HepG2 (cell line): ENCODE measurements around the gene HACE1. TPM values are rescaled to one million over a fixed set of nuclear protein-coding genes. Genes with fewer than 3 reads are reported as not detected.
A peak's percentile ranks its signal among the peaks of the same experiment; 100 is the strongest.

Experiments
- ATAC-seq: fragments of 200-7000 bp; cut with Tn5 transposase; 3 replicates; pipeline ENCODE4 v1.9.1; 2020; ENCODE audit warnings: mild to moderate bottlenecking, moderate library complexity
- BruUV-seq: library from RNA; stranded (reverse); fragments of 400-500 nt; replicated peaks from 2 replicates; lab custom pipeline; 2021; lab: Mats Ljungman, UMichigan
- CTCF ChIA-PET: fragments of 300-600 bp; formaldehyde crosslinking; extraction: SDS; loops from one replicate; lab custom pipeline; 2021; ENCODE audit warnings: low total read pairs, inconsistent platforms, low intra/inter-chr PET ratio; lab: Yijun Ruan, JAX
- POLR2A ChIA-PET: fragments of 350-600 bp; sonication (Branson Sonifier 250); formaldehyde crosslinking; loops from one replicate; lab custom pipeline; 2020; ENCODE audit warnings: antibody characterized with exemption, inconsistent platforms; lab: Yijun Ruan, JAX
- DNase-seq: peaks from one replicate; pipeline ENCODE4 v3.0.0-alpha.2; 2015; ENCODE audit warnings: low spot score
- FAIRE-seq: peaks from 3 replicates; lab custom pipeline; 2011; peaks lifted over from hg19 to GRCh38; lab: Jason Lieb, UNC
- H2AFZ ChIP-seq: one replicate; pipeline ENCODE4 v1.6.1; 2011; ENCODE audit warnings: low read length, inconsistent platforms
- H3K27ac ChIP-seq: fragments of 300-600 bp; 3 replicates; pipeline ENCODE4 v1.8.0; 2011; ENCODE audit warnings: mixed run types, mild to moderate bottlenecking, mixed read lengths, low read length, inconsistent platforms; ENCODE audit not compliant: insufficient read depth; ENCODE audit errors: extremely low read length
- H3K27me3 ChIP-seq, 2 experiments: fragments of 200-600 bp in 1 of 2; 2 replicates in 1 of 2; 3 replicates in 1 of 2; pipeline versions ENCODE4 v1.6.0 to v1.8.0; 2011; ENCODE audit warnings: low read length in 2 of 2, mild to moderate bottlenecking in 2 of 2, moderate library complexity in 2 of 2, inconsistent platforms in 1 of 2; ENCODE audit not compliant: insufficient read depth in 2 of 2, control insufficient read depth in 1 of 2
- H3K36me3 ChIP-seq, 2 experiments: fragments of 200-600 bp in 1 of 2; replicated peaks in 1 of 2; 2 replicates in 1 of 2; 3 replicates in 1 of 2; pipeline versions ENCODE4 v1.5.1 to v1.8.0; 2011; ENCODE audit warnings: low read length in 2 of 2, inconsistent platforms in 1 of 2; ENCODE audit not compliant: insufficient read depth in 2 of 2, control insufficient read depth in 1 of 2
- H3K4me1 ChIP-seq: 2 replicates; pipeline ENCODE4 v1.5.1; 2012; ENCODE audit warnings: low read length, inconsistent platforms; ENCODE audit not compliant: insufficient read depth
- H3K4me2 ChIP-seq: 2 replicates; pipeline ENCODE4 v1.6.0; 2011; ENCODE audit warnings: low read depth, low read length, inconsistent platforms
- H3K4me3 ChIP-seq, 3 experiments: fragments of 200-600 bp in 1 of 3; sonication (generic), shearing (Covaris generic) in 1 of 3; replicated peaks in 1 of 3; 2 replicates each; pipeline ENCODE4 v1.5.1; 2011 to 2016; ENCODE audit warnings: low read length in 3 of 3, inconsistent platforms in 2 of 3, low read depth in 2 of 3, mild to moderate bottlenecking in 2 of 3, control low read depth in 1 of 3, mixed read lengths in 1 of 3; ENCODE audit not compliant: insufficient read depth in 1 of 3
- H3K79me2 ChIP-seq: one replicate; pipeline ENCODE4 v1.6.1; 2011; ENCODE audit warnings: low read length, inconsistent platforms; ENCODE audit not compliant: insufficient read depth
- H3K9ac ChIP-seq: 2 replicates; pipeline ENCODE4 v1.6.0; 2011; ENCODE audit warnings: mild to moderate bottlenecking, low read depth, low read length, inconsistent platforms; ENCODE audit not compliant: insufficient read depth
- H3K9me3 ChIP-seq: 2 replicates; pipeline ENCODE4 v1.5.1; 2012; ENCODE audit warnings: mild to moderate bottlenecking, low read length
- H4K20me1 ChIP-seq: 2 replicates; pipeline ENCODE4 v1.6.0; 2011; ENCODE audit warnings: inconsistent platforms, mild to moderate bottlenecking, low read length, moderate library complexity; ENCODE audit not compliant: insufficient read depth
- AGO1 ChIP-seq: fragments of 200-400 bp; formaldehyde crosslinking; IDR thresholded peaks from 2 replicates; pipeline ENCODE4 v1.6.1; 2017; ENCODE audit warnings: mild to moderate bottlenecking, low read depth, low read length, moderate library complexity; ENCODE audit not compliant: poor library complexity, severe bottlenecking
- BCL6 ChIP-seq: IDR thresholded peaks from 2 replicates; pipeline ENCODE4 v1.6.1; 2016; ENCODE audit warnings: missing genetic modification reagents, missing compliant biosample characterization
- ISL2 ChIP-seq: sonication (generic); formaldehyde crosslinking; IDR thresholded peaks from 2 replicates; pipeline ENCODE4 v1.5.0; 2020; ENCODE audit warnings: missing genetic modification reagents
- MED13 ChIP-seq: sonication (generic); formaldehyde crosslinking; IDR thresholded peaks from 2 replicates; pipeline ENCODE4 v1.5.0; 2020; ENCODE audit warnings: missing genetic modification reagents
- MEF2D ChIP-seq: sonication (generic); formaldehyde crosslinking; IDR thresholded peaks from 2 replicates; pipeline ENCODE4 v1.5.1; 2020; ENCODE audit warnings: mild to moderate bottlenecking, missing genetic modification reagents
- NFE2 ChIP-seq: sonication (generic); formaldehyde crosslinking; IDR thresholded peaks from 2 replicates; pipeline ENCODE4 v1.4.0; 2020; ENCODE audit warnings: missing genetic modification reagents
- TBP ChIP-seq: sonication (generic); formaldehyde crosslinking; IDR thresholded peaks from 2 replicates; pipeline ENCODE4 v1.5.0; 2020; ENCODE audit warnings: missing genetic modification reagents
- WIZ ChIP-seq: sonication (generic); formaldehyde crosslinking; IDR thresholded peaks from 2 replicates; pipeline ENCODE4 v1.5.1; 2020; ENCODE audit warnings: mild to moderate bottlenecking, missing genetic modification reagents
- ZNF33B ChIP-seq: sonication (generic); formaldehyde crosslinking; IDR thresholded peaks from 2 replicates; pipeline ENCODE4 v1.5.1; 2020; ENCODE audit warnings: mild to moderate bottlenecking, missing genetic modification reagents
- ZNF367 ChIP-seq: sonication (generic); formaldehyde crosslinking; IDR thresholded peaks from 2 replicates; pipeline ENCODE4 v1.4.0; 2020; ENCODE audit warnings: missing genetic modification reagents, borderline replicate concordance
- ZNF652 ChIP-seq: IDR thresholded peaks from 2 replicates; pipeline ENCODE4 v1.6.1; 2016; ENCODE audit warnings: low read depth, borderline replicate concordance
- ZNF720 ChIP-seq: sonication (generic); formaldehyde crosslinking; IDR thresholded peaks from 2 replicates; pipeline ENCODE4 v1.4.0; 2020; ENCODE audit warnings: missing genetic modification reagents
- WGBS: methylation state at CpG from one replicate; pipeline ENCODE4 v1.1.6; 2017; ENCODE audit warnings: low lambda C conversion rate; 5-methylcytosine and 5-hydroxymethylcytosine counted together
- in situ Hi-C: cut with HindIII; loops from 2 replicates; pipeline ENCODE4 v1.10.0; 2017; ENCODE audit warnings: low pct_unique_long_range_greater_than_20kb; ENCODE audit not compliant: extremely low pct_ligation_motif_present
- intact Hi-C: fragments of 100-400 bp; cut with micrococcal nuclease; formaldehyde crosslinking; loops from one replicate; pipeline ENCODE4 v1.10.0; 2022; ENCODE audit not compliant: unreplicated experiment
- polyA plus RNA-seq, 8 experiments: library from polyadenylated mRNA; depleted of rRNA in 3 of 8; stranded (reverse) in 7 of 8; unstranded in 1 of 8; fragments of >200 nt; fragmentation: Illumina TruSeq in 4 of 8; extraction: Trizol in 4 of 8; gene quantifications; 2 replicates each; pipeline versions ENCODE4 v1.2.1 to v1.2.3, GENCODE V29; 2011 to 2016; ENCODE audit warnings: low read depth in 4 of 8, missing spikeins in 1 of 8, mixed read lengths in 1 of 8; ENCODE audit not compliant: insufficient read depth in 1 of 8
- total RNA-seq, 5 experiments: library from RNA; depleted of rRNA; stranded (reverse); fragments of >200 nt; fragmentation: Illumina TruSeq; extraction: Trizol; gene quantifications; 2 replicates each; pipeline ENCODE4 v1.2.3, GENCODE V29; 2016; ENCODE audit warnings: low read depth in 1 of 5
- TF ChIP-seq, protein P1 (sequence below): sonication (generic); formaldehyde crosslinking; IDR thresholded peaks from 2 replicates; pipeline ENCODE4 v1.5.0; 2020; ENCODE audit warnings: mild to moderate bottlenecking, missing genetic modification reagents
- TF ChIP-seq, protein P2 (sequence below): IDR thresholded peaks from 2 replicates; pipeline ENCODE4 v1.6.1; 2016; ENCODE audit warnings: low read depth
- TF ChIP-seq, protein P3 (sequence below): sonication (generic); formaldehyde crosslinking; IDR thresholded peaks from 2 replicates; pipeline ENCODE4 v1.9.0; 2021; ENCODE audit warnings: missing genetic modification reagents, borderline replicate concordance

HACE1 gene
- total and polyA plus RNA-seq, 2 of the 13 experiments (the other 11 are each of a cell fraction or from before 2014, with no cell fraction given) = 8.9 to 11.4 TPM

DNA sequence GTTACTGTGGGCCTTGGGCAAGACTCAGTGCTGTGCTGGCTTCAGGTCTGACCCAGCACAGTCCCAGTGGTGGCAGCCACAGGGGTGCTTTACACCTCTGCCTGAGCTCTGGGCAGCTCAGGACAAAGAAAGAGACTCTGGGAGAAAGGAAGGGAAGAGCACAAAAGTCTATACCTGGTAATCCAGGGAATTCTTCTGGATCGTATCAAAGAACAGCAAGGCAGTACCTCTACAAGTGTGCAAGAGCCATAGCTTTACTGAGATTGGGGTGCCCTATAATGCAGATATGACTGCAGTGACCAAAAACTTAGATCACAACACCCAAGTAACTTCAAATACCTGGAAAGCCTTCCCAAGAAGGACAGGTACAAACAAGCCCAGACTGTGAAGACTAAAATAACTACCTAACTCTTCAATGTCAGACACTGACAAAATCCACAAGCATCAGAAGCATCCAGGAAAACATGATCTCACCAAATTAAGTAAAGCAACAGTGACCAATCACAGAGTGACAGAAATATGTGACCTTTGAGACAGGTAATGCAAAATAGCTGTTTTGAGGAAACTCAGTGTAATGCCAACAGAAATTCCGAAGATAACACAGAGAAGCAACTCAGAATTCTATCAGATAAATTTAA lies 49.3 kb upstream of the HACE1 start:
- POLR2A ChIA-PET = no interaction called here
- Histone ChIP-seq H3K27ac (no peak overlapping the region), H4K20me1 (no peaks in the 10 kb centered on the region), H3K27me3 (no peaks in the 10 kb centered on the region; a peak in 1 of 5 replicates), H3K9ac (no peak overlapping the region), H2AFZ (no peak overlapping the region), H3K36me3 (no peaks in the 10 kb centered on the region), H3K4me3 (no peak overlapping the region), H3K9me3 (peaks cover 5% of the 10 kb centered on the region; the same call in 1 of the 2 replicates), H3K79me2 (no peaks in the 10 kb centered on the region), H3K4me1 (peaks cover 17% of the 10 kb centered on the region), H3K4me2 (peak overlapping the region; percentile 27; the same call in 1 of the 2 replicates)
- DNase-seq = no peak
- ATAC-seq = peak; percentile 68
- TF ChIP-seq TBP (CRISPR knock-in tag) (no peak), ISL2 (no peak), ZNF720 (CRISPR knock-in tag) (no peak), BCL6 (CRISPR knock-in tag) (no peak), ZNF652 (CRISPR knock-in tag) (no peak), MED13 (CRISPR knock-in tag) (no peak), AGO1 (no peak), NFE2 (CRISPR knock-in tag) (no peak), MEF2D (CRISPR knock-in tag) (no peak), ZNF367 (CRISPR knock-in tag) (no peak), ZNF33B (no peak), WIZ (CRISPR knock-in tag) (no peak)
- TF ChIP-seq, protein P1, sequence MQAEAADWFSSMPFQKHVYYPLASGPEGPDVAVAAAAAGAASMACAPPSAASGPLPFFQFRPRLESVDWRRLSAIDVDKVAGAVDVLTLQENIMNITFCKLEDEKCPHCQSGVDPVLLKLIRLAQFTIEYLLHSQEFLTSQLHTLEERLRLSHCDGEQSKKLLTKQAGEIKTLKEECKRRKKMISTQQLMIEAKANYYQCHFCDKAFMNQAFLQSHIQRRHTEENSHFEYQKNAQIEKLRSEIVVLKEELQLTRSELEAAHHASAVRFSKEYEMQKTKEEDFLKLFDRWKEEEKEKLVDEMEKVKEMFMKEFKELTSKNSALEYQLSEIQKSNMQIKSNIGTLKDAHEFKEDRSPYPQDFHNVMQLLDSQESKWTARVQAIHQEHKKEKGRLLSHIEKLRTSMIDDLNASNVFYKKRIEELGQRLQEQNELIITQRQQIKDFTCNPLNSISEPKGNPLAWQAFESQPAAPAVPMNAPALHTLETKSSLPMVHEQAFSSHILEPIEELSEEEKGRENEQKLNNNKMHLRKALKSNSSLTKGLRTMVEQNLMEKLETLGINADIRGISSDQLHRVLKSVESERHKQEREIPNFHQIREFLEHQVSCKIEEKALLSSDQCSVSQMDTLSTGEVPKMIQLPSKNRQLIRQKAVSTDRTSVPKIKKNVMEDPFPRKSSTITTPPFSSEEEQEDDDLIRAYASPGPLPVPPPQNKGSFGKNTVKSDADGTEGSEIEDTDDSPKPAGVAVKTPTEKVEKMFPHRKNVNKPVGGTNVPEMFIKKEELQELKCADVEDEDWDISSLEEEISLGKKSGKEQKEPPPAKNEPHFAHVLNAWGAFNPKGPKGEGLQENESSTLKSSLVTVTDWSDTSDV (CRISPR knock-in tag) = no peak
- TF ChIP-seq, protein P2, sequence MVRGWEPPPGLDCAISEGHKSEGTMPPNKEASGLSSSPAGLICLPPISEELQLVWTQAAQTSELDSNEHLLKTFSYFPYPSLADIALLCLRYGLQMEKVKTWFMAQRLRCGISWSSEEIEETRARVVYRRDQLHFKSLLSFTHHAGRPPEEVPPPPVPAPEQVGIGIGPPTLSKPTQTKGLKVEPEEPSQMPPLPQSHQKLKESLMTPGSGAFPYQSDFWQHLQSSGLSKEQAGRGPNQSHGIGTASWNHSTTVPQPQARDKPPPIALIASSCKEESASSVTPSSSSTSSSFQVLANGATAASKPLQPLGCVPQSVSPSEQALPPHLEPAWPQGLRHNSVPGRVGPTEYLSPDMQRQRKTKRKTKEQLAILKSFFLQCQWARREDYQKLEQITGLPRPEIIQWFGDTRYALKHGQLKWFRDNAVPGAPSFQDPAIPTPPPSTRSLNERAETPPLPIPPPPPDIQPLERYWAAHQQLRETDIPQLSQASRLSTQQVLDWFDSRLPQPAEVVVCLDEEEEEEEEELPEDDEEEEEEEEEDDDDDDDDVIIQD (CRISPR knock-in tag) = no peak
- TF ChIP-seq, protein P3, sequence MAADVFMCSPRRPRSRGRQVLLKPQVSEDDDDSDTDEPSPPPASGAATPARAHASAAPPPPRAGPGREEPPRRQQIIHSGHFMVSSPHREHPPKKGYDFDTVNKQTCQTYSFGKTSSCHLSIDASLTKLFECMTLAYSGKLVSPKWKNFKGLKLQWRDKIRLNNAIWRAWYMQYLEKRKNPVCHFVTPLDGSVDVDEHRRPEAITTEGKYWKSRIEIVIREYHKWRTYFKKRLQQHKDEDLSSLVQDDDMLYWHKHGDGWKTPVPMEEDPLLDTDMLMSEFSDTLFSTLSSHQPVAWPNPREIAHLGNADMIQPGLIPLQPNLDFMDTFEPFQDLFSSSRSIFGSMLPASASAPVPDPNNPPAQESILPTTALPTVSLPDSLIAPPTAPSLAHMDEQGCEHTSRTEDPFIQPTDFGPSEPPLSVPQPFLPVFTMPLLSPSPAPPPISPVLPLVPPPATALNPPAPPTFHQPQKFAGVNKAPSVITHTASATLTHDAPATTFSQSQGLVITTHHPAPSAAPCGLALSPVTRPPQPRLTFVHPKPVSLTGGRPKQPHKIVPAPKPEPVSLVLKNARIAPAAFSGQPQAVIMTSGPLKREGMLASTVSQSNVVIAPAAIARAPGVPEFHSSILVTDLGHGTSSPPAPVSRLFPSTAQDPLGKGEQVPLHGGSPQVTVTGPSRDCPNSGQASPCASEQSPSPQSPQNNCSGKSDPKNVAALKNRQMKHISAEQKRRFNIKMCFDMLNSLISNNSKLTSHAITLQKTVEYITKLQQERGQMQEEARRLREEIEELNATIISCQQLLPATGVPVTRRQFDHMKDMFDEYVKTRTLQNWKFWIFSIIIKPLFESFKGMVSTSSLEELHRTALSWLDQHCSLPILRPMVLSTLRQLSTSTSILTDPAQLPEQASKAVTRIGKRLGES (CRISPR knock-in tag) = no peak
- WGBS = 21% methylated on average over 2 of the region's 2 CpGs
- in situ Hi-C loops (no loop called here), intact Hi-C loops (no loop called here)
- FAIRE-seq = no peak
- CTCF ChIA-PET = no interaction called here
- no TSS peak for BruUV-seq
